ENCODE data around the gene ZNF215. TPM values are rescaled to one million over a fixed set of nuclear protein-coding genes. Genes with fewer than 3 reads are reported as not detected.
"Not testable (repeated sequence)": the region's sequence is repeated elsewhere in the genome, so short reads cannot be mapped to it uniquely, and the experiment has no call there.

Gene ZNF215
- total RNA-seq: 1.5 and 3.7 TPM in 2 replicates

DNA sequence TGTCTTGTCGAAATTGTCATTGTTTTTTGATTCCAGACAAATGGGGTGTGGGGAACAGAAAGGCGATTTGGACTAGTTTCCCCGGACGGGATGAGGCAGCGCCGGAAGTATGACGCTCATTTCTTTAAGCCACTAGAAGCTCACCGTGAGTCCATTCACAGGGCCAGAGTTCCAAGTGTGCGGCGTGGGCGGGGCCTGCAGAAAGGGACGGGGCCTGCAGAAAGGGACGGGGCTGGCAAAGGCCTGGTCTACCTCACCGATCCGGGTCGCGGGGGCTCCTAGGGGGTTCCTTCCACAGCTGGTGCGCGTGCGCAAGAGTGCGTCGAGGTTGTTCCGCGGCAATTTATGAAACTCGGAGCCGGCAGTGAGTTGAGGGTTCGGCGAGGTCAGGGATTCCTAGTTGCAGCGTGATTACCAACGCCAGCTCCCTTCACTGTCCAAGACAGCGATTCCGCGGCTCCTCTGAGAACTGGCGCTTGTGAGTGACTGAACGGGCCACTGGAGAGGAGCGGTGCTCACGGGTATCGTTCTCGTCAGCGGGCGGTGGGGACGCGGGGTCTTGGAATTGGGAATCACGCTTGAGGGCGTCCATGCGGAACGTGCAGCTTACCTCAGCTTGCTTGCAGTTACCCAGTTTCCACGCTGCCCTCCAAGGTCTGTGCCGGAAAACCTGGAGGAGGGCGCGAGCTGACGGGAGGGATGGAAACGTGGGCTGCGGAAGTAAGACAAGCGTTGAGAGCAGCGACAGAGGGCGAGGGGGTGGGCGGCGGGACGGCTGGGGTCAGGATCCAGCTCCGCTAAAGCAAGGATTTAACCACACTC, at the start of gene ZNF215:
TSS of gene ZNF215 (plus strand) at position 219 of the 822 bp plus-strand sequence. CDS start 5,847 bp downstream, outside the sequence.
- DNase-seq (ENCODE audit: extremely low read depth, low read depth, low spot score): peak; percentile 50

DNA sequence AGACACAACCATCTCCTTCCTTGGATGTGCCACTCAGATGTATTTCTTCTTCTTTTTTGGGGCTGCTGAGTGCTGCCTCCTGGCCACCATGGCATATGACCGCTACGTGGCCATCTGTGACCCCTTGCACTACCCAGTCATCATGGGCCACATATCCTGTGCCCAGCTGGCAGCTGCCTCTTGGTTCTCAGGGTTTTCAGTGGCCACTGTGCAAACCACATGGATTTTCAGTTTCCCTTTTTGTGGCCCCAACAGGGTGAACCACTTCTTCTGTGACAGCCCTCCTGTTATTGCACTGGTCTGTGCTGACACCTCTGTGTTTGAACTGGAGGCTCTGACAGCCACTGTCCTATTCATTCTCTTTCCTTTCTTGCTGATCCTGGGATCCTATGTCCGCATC, 49.3 kb upstream of the ZNF215 start:
- DNase-seq (ENCODE audit: extremely low read depth, low read depth, low spot score): no peak

DNA sequence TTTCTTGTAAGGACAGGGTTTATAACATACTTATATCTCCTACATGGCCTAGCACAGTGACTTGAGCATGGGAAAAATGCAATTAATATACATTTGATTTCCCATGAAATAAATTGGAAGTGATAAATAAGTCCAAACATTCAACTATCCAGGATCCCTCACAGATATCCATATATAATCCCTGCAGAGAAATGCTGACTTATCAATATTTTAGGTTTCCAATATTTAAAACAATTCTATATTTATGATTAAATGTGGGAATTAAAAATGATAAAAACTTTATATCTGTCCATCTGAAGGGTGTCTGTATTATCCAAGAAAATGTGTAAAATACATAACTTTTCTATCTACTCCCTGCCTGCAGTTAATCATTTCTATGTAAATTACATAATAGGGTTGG, 43.5 kb upstream of the ZNF215 start:
- DNase-seq (ENCODE audit: extremely low read depth, low read depth, low spot score): no peak

DNA sequence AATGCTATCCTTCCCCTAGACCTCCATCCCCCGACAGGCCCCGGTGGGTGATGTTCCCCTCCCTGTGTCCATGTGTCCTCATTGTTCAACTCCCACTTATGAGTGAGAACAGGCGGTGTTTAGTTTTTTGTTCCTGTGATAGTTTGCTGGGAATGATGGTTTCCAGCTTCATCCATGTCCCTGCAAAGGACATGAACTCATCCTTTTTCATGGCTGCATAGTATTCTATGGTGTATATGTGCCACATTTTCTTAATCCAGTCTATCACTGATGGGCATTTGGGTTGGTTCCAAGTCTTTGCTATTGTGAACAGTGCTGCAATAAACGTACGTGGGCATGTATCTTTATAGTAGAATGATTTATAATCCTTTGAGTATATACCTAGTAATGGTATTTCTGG, 38.5 kb upstream of the ZNF215 start:
- DNase-seq (ENCODE audit: extremely low read depth, low read depth, low spot score): not testable (repeated sequence)

DNA sequence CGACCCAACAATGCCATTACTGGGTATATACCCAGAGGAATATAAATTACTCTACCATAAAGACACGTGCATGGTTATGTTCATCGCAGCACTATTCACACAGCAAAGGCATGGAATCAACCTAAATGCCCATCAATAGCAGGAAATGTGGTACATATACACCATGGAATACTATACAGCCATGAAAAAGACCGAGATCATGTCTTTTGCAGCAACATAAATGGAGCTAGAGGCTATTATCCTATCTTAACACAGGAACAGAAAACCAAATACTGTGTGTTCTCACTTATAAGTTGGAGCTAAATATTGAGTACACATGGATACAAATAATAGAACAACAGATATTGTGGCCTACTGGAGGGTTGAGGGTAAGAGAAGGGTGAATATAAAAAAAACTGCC, 37.4 kb upstream of the ZNF215 start:
- no peak for DNase-seq (ENCODE audit: extremely low read depth, low read depth, low spot score)

DNA sequence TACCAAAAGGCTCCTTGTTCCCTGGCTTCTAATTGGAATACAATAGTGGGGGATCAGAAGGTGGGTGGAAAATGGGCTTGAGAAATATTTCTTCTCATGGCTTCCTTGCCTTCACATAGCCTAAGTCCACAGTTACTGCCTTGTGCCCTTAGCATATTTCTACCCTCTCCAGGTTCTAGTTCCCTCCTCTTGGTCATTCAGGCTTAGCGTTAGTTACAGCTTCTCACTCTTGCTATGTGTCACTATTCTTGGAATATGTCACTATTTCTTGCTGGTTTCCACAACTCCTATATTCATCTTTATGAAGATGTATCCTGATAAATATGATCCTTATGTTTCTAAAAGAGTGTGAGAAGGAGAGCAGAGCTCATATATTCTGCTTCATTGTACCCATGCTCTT, 36.4 kb upstream of the ZNF215 start:
- no peak for DNase-seq (ENCODE audit: extremely low read depth, low read depth, low spot score)

DNA sequence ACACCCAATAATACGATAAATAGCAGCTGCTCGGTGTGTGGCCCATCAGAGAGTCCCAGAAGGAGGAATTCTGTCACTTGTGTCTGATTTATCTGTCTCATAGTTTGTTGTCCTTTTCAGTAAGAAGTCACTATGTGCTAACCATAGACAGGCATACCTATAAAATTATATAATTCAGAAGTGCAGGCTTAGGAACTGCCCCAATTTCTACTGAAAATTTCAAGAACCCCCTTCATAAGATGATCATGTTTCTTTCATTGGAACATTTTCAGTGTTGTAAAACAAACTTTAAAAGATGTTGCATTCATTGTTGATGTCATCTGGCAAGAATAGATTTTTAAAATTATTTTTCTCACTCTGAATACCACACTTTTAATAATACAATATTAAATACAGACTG, 33.8 kb upstream of the ZNF215 start, which contains the start of gene OR2D2:
TSS of gene OR2D2 (minus strand) at position 101 of the 400 bp plus-strand sequence. CDS start at position 101, 0 bp downstream.
- DNase-seq (ENCODE audit: extremely low read depth, low read depth, low spot score): no peak

DNA sequence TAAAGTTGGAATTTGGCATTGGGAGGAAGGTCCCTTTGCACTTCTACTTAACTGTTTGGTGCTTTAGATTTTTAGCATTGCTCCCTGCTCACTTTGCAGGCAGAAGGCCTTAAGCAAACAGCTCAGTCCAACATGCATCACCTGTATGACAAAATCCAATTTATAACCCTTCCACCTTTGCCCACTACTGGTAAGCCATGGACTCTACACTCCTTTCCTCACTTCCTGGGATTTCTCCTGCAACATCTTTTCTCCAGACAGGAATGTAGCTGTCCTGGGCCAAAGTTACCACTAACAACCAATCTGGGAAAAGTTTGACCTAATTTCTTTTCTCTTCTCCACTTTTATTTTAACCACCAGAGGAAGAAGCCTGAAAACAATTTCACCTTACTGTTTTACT, 32.1 kb upstream of the ZNF215 start:
- no peak for DNase-seq (ENCODE audit: extremely low read depth, low read depth, low spot score)

DNA sequence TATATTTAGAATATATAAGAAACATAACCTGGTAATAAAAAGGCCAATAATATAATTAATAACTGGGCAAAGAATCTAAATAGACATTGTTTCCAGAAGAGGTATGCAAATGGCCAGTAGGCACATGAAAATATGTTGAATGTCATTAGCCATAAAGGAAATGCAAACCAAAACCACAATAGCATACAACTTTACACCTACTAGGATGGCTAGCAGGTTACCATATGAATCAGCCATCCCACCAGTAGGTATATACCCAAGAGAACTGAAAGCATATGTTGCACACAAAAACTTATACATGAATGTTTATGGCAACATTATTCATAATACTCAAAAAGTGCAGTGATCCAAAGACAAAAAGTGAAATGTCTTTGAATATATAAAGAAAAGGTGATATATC, 31.2 kb upstream of the ZNF215 start:
- no peak for DNase-seq (ENCODE audit: extremely low read depth, low read depth, low spot score)

DNA sequence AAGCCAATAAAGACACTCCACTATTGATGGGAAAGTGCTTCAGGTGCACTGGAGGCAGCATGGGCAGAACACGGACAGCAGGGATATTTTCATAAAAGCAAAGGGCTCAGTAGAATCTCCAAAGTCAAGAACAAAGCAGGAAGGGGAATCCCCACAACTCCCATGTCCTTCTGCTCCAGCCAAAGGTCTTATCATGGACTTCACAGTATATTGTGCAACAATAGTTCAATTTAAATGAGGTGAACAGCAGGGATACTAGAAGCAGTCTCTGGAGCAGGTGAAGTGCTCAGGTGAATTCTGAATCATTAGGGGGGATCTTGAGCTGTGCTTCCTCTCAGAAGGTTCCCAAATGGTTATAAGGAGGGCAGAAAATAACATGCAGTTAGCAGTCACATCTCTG, 27.3 kb upstream of the ZNF215 start:
- no peak for DNase-seq (ENCODE audit: extremely low read depth, low read depth, low spot score)

DNA sequence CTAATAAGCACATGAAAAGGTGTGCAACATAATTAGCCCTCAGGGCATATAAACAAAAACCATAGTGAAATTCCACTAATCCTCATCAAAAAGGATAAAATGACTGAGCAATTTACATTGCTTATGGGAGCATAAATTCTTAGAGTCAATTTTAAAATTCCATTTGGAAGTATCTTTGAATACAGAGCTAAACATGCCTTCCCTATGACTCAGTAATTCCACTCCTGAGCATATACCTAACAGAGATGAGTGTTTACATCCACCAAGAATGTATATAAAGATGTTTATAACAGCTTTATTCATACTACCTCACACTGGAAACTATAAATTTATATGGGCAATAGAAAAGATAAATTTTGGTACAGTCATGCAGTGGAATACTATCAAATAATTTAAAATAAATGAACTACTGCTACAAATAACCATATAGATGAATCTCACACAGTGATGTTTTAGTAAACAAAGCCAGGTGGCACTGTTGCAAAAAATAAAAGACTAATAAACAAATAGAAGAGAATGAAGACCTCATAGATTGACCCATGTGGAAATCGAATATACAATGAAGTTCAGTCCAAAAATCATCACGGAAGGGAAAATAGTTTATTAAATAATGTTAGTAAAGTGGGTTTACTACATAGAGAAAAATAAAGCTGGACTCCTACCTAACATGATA, 25.8 kb upstream of the ZNF215 start:
- DNase-seq (ENCODE audit: extremely low read depth, low read depth, low spot score): no peak

DNA sequence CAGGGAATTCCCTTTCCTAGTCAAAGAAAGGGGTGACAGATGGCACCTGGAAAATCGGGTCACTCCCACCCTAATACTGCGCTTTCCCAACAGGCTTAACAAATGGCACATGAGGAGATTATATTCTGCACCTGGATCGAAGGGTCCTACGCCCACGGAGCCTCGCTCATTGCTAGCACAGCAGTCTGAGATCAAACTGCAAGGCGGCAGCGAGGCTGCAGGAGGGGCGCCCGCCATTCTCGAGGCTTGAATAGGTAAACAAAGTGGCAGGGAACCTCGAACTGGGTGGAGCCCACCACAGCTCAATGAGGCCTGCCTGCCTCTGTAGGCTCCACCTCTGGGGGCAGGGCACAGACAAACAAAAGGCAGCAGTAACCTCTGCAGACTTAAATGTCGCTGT, 21.4 kb upstream of the ZNF215 start:
- DNase-seq (ENCODE audit: extremely low read depth, low read depth, low spot score): not testable (repeated sequence)

DNA sequence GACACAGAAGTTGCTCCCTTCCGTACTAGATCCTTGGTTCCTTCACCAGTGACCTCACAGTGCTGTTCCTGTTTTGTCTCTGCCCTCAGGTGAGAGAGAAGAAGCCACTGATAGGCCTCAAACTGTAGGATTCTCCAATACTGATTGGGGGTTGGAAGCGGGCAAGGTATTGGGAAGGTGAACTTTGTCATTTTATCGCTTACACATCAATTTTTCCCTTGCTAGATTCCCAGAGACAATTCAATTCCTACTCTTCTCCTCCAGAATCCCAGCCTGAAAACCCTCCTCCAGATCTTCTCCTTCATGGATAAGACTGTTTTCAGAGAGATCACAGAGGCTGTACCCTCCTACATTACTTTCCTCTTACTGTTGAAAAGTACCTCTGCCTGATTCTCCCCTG, 14.8 kb upstream of the ZNF215 start:
- no peak for DNase-seq (ENCODE audit: extremely low read depth, low read depth, low spot score)

DNA sequence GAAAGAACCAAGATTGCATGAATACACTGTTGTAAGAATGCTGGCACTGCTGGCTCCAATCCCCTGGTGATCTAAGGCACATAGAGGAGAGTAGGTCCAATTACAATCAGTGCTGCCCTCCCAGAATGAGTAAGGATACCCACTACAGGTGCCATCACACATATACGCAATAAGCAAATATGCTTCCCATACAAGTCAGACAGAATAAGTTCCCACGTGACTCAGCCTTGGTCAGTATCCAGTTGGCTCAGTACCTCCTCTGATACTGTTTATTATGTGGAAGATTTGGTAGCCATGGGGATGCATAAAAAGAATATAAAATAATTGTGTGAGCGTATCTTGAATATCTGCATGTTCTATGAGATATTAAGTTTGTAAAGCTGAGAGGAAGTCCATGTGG, 14.3 kb upstream of the ZNF215 start:
- DNase-seq (ENCODE audit: extremely low read depth, low read depth, low spot score): peak; percentile 42

DNA sequence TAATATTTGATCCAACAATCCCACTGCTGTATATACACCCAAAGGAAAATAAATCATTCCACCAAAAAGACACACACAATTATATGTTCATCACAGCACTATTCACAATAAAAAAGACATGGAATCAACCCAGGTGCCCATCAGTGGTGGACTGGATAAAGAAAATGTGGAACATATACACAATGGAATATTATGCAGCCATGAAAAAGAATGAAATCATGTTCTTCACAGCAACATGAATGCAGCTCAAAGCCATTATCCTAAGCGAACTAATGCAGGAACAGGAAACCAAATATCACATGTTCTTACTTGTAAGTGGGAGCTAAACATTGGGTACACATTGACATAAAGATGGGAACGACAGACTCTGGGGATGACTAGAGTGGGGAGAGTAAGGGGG, 6.5 kb upstream of the ZNF215 start:
- no peak for DNase-seq (ENCODE audit: extremely low read depth, low read depth, low spot score)

DNA sequence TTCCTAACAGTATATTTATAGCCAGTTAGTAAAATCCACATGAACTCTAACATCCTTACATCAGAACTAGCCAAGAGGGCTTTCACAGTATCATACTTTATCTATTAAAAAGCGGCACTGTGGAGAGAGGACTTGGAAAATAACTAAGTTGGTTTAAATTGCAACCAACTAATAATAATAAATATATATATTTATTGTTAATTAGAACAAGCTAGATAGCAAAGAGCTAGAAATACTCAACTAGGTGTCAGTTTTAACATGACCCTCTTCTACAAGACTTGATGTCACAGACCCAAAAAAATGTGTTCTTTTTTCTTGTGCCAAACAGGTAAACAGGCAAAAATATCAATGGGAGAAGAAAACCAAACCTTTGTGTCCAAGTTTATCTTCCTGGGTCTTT, 5.5 kb upstream of the ZNF215 start, which contains the start of gene OR2D3:
TSS of gene OR2D3 (plus strand) at position 301 of the 400 bp plus-strand sequence. CDS start at position 301, 0 bp downstream.
- no peak for DNase-seq (ENCODE audit: extremely low read depth, low read depth, low spot score)

DNA sequence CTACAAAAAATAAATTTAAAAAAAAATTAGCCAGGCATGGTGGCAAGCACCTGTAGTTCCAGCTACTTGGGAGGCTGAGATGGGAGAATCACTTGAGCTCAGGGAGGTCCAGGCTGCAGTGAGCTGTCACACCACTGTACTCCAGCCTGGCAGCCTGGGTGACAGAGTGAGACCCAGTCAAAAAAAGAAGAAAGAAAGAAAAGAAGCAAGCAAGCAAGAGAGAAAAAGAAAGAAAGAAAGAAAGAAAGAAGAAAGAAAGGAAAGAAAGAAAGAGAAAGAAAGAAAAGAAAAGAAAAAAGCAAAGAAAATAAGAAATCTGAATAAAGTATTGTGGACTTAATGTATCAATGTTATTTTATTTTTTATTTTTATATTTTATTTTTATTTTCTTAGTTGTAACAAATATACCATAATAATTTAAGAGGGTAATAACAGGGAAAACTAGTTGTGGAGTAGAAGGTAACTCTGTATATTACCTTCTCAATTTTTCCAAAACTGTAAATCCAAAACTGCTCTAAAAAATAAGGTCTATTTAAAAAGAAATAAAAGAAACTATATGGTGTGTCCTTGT, 1.1 kb upstream of the ZNF215 start:
- DNase-seq (ENCODE audit: extremely low read depth, low read depth, low spot score): no peak

DNA sequence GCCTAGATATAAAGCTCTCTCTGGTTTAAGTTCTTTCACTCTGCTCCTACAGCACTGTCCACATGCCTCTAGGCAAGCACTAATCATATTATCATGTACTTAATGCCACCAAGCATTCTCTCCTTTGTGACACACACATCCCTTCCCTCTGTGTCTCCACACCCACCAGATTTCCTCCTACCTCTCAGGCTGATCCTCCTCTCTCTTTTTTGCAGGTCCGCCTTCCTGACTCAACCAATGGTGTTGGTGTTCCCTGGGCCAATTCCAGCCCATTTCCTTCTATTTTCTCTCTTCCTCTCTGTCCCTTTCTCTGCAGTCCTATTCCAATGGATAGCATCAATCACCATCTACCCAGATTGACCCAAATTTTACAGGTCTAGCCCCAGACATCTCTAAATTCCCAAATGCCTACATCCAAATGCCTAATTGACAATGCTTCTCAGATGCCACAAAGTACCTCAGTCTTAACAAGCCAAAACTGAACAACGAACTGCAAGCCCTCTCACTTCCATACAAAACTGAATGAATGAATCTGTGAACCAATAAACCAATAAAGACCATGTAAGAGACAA, 504 bp upstream of the ZNF215 start:
- no peak for DNase-seq (ENCODE audit: extremely low read depth, low read depth, low spot score)

DNA sequence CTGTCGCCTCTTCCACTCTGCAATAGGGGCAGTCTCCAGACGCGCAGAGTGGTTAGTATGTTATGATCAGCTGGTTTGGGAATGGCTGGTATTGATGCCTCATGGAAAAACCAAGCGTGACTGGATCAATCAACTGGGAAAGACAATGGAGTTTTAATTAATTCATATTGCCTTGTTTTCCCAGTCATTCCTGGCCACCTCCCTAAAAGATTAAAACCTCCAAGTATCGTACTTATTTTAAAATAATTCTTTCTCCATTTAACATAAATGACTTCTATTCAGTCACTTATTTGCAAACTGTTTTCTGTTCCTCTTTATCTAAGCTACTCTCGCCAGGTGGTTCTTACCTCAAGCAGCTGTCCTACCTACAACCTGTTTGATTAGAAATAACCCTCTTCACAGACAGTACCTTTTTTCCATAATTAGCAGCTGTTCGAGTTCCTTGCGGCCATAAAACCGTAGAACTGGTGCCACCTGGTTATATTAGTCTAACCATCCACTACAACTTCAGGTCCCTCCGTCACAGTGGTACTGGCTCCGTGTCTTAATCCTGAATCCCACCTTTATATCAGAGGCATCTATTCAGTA, 898 bp downstream of the ZNF215 start:
- DNase-seq (ENCODE audit: extremely low read depth, low read depth, low spot score): no peak

DNA sequence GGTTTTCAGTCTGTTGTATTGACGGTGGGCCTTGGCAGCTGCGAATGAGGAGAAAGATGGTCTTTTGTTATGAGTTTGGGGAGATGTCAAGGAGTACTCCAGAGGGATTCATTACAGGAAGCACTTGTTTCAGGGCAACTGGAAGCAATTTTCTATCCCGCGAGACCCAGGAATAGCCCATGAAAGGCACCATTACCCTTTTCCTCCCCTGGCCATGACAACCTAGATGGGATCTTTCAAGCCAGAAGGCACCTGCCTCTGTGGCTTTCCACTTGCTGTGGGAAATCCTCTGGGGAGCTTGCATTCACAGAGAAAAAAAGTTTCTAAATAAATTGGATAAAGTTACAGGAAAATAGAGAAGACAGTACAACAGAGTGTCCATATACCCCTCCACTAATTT, 2.7 kb downstream of the ZNF215 start:
- DNase-seq (ENCODE audit: extremely low read depth, low read depth, low spot score): no peak

DNA sequence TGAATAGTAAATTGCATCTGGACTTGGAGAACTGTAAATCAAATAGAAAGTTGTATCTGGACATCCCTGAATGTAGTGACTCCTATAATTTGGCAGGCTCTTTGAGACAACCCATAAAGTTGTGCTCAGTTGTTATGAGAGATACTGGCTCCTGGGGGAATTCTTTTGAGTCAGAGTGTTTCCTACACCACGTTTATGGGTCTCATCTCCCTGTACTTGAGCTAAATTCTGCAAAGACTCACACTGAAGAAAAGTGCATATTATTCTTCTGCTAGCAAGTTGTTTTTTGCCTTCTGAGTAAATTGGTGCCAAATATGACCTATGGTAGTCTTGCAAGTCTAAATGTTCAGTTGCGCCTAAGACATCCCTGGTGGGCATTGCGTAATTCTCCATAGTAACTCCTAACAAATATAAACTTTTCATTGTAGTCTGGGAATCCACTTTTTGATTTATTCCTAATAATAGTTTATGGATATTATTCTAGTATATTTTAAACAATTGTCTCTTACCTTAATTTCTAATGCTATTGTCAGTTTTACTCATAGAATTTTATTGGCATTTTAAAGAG, 5.0 kb downstream of the ZNF215 start:
- no peak for DNase-seq (ENCODE audit: extremely low read depth, low read depth, low spot score)

Data from glomerular endothelial cell (primary cell).